ENCODE data around the gene YIF1A. TPM values are rescaled to one million over a fixed set of nuclear protein-coding genes. Genes with fewer than 3 reads are reported as not detected.
A peak's percentile ranks its signal among the peaks of the same experiment; 100 is the strongest.

The YIF1A gene
- total RNA-seq, 1 experiment from 2014 or later, result 245 TPM

GRCh38 chr11:66268952-66269905 is 19.7 kb downstream of the YIF1A start:
- peak; percentile 81 for DNase-seq (ENCODE audit: low read depth in 1 of 2, low spot score in 2 of 2)
- H3K4me3 ChIP-seq, result peak overlapping the region; percentile 69
- peak overlapping the region; percentile 94 for H3K27ac ChIP-seq

GRCh38 chr11:66268244-66268951 is 20.5 kb downstream of the YIF1A start, which contains the start of gene RAB1B:
RAB1B (plus strand) TSS chr11:66268639; CDS start chr11:66268680, 41 bp downstream.
- Histone ChIP-seq H3K4me3 (peak within 1 kb of the TSS; percentile 69), H3K36me3 (peaks cover 76% of the 10 kb centered on the region), H3K9me3 (replicated peaks) (no peaks in the 10 kb centered on the region), H3K27ac (peak within 1 kb of the TSS; percentile 94), H3K27me3 (replicated peaks) (no peaks in the 10 kb centered on the region), H3K4me1 (replicated peaks) (peaks cover 21% of the 10 kb centered on the region)
- peak; percentile 100 for DNase-seq (ENCODE audit: low read depth in 1 of 2, low spot score in 2 of 2)

More at GRCh38 chr11:66268952-66269905, 19.7 kb downstream of the YIF1A start:
- no peaks in the 10 kb centered on the region for H3K27me3 ChIP-seq (replicated peaks)
- peaks cover 76% of the 10 kb centered on the region for H3K36me3 ChIP-seq
- no peaks in the 10 kb centered on the region for H3K9me3 ChIP-seq (replicated peaks)
- peaks cover 21% of the 10 kb centered on the region for H3K4me1 ChIP-seq (replicated peaks)

DNA sequence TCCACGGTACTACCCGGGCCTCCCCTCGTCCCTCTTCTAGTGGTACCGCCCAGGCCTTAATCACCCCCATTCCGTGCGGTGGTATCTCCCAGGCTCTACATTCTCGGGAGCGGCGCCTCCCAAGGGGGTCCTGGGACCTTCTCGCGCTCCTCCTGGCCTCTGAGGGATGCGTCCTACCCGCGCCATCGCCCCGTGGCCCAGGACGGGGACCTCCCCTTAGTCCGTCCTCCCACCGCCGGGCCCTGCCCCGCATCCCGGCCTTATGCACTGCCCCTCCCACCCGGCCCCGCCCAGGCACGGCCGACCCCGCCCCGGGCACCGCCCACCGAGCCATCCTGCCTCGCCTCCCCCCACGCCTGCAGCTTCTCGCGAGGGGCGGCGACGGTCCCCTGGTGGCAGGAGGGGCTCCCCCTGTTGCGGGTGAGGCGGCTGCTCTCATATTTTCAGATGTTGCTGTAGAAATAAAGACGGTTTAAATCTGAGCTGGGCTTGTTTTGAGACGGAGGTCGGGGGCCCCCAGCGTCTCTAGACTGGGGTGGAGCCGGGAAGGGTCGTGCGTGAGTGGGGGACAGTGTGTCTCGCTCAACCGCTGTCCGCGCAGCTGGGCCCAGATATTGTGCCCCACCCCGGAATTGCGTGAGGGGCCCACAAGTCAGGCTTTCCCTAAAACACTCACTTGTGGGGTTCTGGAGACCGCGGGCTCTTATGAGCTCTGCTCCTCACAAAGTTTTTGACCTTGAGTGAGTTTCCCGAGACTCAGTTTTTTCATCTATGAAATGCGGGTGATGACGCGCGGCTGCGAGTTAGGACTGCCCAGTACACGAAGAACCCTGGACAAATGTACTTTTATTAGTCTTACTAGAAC is 21.3 kb downstream of the YIF1A start:
- Histone ChIP-seq H3K27ac (peak overlapping the region; percentile 16), H3K36me3 (peaks cover 76% of the 10 kb centered on the region), H3K4me1 (replicated peaks) (peaks cover 21% of the 10 kb centered on the region), H3K9me3 (replicated peaks) (no peaks in the 10 kb centered on the region), H3K27me3 (replicated peaks) (no peaks in the 10 kb centered on the region), H3K4me3 (peak overlapping the region; percentile 69)
- peak; percentile 94 to 97 for DNase-seq (ENCODE audit: low read depth in 1 of 2, low spot score in 2 of 2)

- H3K4me3 ChIP-seq, result peak overlapping the region; percentile 69
- H3K36me3 ChIP-seq, result peaks cover 76% of the 10 kb centered on the region
- DNase-seq (ENCODE audit: low read depth in 1 of 2, low spot score in 2 of 2), result no peak
- H3K9me3 ChIP-seq (replicated peaks), result no peaks in the 10 kb centered on the region
- no peaks in the 10 kb centered on the region for H3K27me3 ChIP-seq (replicated peaks)
- H3K27ac ChIP-seq, result no peak overlapping the region
- H3K4me1 ChIP-seq (replicated peaks), result peaks cover 21% of the 10 kb centered on the region
These were observed 21.9 kb downstream of the YIF1A start for GRCh38 chr11:66267039-66267378.

DNA sequence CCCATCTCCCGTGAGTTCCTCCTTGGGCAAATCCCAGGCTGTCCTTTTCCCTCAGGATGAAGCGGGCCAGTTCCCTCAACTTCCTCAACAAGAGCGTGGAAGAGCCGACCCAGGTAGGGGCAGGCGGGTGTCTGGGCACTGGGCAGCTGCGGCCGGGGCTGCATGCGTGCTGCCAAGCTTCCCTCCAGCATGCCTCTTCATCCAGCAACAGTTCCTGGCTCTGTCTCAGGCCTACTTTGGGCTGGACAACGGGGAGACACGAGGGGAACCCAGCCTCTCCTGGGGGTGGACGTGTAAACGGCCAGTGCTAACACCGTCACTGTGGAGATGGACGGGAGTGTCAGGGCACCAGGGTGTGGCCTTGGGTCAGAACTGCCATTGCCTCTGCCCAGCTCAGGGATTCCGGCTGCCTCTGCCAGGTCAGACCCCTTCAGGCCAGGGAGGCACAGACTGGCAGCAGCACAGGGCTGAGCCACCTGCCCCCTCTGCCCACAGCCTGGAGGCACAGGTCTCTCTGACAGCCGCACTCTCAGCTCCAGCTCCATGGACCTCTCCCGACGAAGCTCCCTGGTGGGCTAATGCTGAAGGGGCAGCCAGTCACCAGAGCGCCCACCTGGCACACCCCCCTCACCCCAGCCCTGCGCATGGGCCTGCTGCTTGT is 22.4 kb downstream of the YIF1A start:
- H3K27me3 ChIP-seq (replicated peaks), result no peaks in the 10 kb centered on the region
- H3K4me3 ChIP-seq, result no peak overlapping the region
- H3K36me3 ChIP-seq, result peaks cover 76% of the 10 kb centered on the region
- H3K4me1 ChIP-seq (replicated peaks), result peaks cover 21% of the 10 kb centered on the region
- no peak overlapping the region for H3K27ac ChIP-seq
- no peak for DNase-seq (ENCODE audit: low read depth in 1 of 2, low spot score in 2 of 2)
- no peaks in the 10 kb centered on the region for H3K9me3 ChIP-seq (replicated peaks)

GRCh38 chr11:66265531-66266377 is 23.2 kb downstream of the YIF1A start:
- H3K27me3 ChIP-seq (replicated peaks), result no peaks in the 10 kb centered on the region
- DNase-seq (ENCODE audit: low read depth in 1 of 2, low spot score in 2 of 2), result no peak
- H3K4me3 ChIP-seq, result no peak overlapping the region
- H3K9me3 ChIP-seq (replicated peaks), result no peaks in the 10 kb centered on the region
- no peak overlapping the region for H3K27ac ChIP-seq
- H3K36me3 ChIP-seq, result peaks cover 80% of the 10 kb centered on the region
- H3K4me1 ChIP-seq (replicated peaks), result peaks cover 21% of the 10 kb centered on the region

DNA sequence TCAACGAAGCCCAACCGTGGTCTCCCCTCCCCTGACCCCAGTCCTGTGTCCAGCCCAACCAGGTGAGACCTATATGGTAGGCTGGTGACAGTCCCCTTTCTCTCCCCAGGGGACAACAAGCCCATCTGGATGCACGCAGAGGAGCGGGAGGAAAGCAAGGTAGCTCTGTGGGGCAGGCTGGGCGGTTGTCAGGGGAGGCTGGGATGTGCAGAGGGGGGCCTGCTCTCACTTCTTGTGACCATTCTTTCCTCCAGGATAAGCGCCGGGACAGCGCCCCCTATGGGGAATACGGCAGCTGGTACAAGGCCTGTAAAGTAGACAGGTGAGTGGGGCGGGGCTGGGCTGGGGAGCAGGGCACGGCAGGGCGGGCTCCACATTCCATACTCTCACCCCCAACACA is 24.0 kb downstream of the YIF1A start:
- Histone ChIP-seq H3K27ac (no peak overlapping the region), H3K4me3 (no peak overlapping the region)
- DNase-seq (ENCODE audit: low read depth in 1 of 2, low spot score in 2 of 2), result peak in 1 of 2 experiments; percentile 75

DNA sequence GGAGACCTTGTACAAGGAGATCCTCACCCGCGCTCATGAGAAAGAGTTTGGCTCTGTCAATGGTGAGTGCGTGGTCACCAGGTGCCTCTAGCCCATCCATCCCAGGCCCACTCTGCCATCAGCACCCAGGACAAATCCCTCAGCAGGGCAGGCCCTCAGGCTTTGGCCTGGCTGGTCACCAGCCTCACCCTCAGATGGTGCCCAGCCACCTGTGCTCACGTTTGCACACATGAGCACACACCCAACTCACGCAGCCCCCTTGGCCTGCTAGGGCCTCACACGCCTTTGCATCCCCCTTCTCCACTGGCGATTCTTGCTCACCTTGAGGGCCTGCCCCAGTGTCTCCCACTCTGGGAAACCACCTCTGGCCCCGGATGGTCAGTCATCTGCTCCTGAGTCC is 24.6 kb downstream of the YIF1A start:
- DNase-seq (ENCODE audit: low read depth in 1 of 2, low spot score in 2 of 2), result peak in 1 of 2 experiments; percentile 50

More for the DNA sequence above, 24.0 kb downstream of the YIF1A start:
- Histone ChIP-seq H3K9me3 (replicated peaks) (no peaks in the 10 kb centered on the region), H3K36me3 (peaks cover 80% of the 10 kb centered on the region), H3K27me3 (replicated peaks) (no peaks in the 10 kb centered on the region), H3K4me1 (replicated peaks) (peaks cover 21% of the 10 kb centered on the region)

DNA sequence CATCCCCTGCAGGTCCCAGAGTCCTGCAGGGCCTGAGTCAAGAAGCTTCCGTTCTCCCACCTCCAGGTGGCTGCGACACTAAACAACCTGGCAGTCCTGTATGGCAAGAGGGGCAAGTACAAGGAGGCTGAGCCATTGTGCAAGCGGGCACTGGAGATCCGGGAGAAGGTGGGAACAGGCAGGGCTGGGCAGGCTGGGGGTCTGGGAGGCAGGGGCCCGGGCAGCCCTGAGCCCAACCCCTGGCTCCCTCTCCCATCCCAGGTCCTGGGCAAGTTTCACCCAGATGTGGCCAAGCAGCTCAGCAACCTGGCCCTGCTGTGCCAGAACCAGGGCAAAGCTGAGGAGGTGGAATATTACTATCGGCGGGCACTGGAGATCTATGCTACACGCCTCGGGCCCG is 25.2 kb downstream of the YIF1A start:
- Histone ChIP-seq H3K27ac (no peak overlapping the region), H3K9me3 (replicated peaks) (no peaks in the 10 kb centered on the region), H3K27me3 (replicated peaks) (no peaks in the 10 kb centered on the region), H3K36me3 (peaks cover 87% of the 10 kb centered on the region), H3K4me1 (replicated peaks) (peaks cover 16% of the 10 kb centered on the region), H3K4me3 (no peak overlapping the region)
- peak in 1 of 2 experiments; percentile 51 for DNase-seq (ENCODE audit: low read depth in 1 of 2, low spot score in 2 of 2)

More for the DNA sequence above, 24.6 kb downstream of the YIF1A start:
- Histone ChIP-seq H3K4me3 (no peak overlapping the region), H3K27me3 (replicated peaks) (no peaks in the 10 kb centered on the region), H3K36me3 (peaks cover 85% of the 10 kb centered on the region), H3K27ac (no peak overlapping the region), H3K9me3 (replicated peaks) (no peaks in the 10 kb centered on the region), H3K4me1 (replicated peaks) (peaks cover 16% of the 10 kb centered on the region)

- Histone ChIP-seq H3K27me3 (replicated peaks) (no peaks in the 10 kb centered on the region), H3K27ac (no peak overlapping the region), H3K4me3 (no peak overlapping the region), H3K36me3 (peaks cover 89% of the 10 kb centered on the region), H3K9me3 (replicated peaks) (no peaks in the 10 kb centered on the region), H3K4me1 (replicated peaks) (peaks cover 22% of the 10 kb centered on the region)
- DNase-seq (ENCODE audit: low read depth in 1 of 2, low spot score in 2 of 2), result peak in 1 of 2 experiments; percentile 52
These were observed 25.7 kb downstream of the YIF1A start for GRCh38 chr11:66263231-66263630.

- H3K9me3 ChIP-seq (replicated peaks), result 0 out of 2 replicates have a peak, but pooled peaks cover 4% of the 10 kb centered on the region
- H3K36me3 ChIP-seq, result peaks cover 94% of the 10 kb centered on the region
- no peak overlapping the region for H3K27ac ChIP-seq
- no peaks in the 10 kb centered on the region for H3K27me3 ChIP-seq (replicated peaks)
- no peak overlapping the region for H3K4me3 ChIP-seq
- peaks cover 17% of the 10 kb centered on the region for H3K4me1 ChIP-seq (replicated peaks)
- DNase-seq (ENCODE audit: low read depth in 1 of 2, low spot score in 2 of 2), result peak in 1 of 2 experiments; percentile 57
These were observed 26.2 kb downstream of the YIF1A start for GRCh38 chr11:66262696-66263095.

DNA sequence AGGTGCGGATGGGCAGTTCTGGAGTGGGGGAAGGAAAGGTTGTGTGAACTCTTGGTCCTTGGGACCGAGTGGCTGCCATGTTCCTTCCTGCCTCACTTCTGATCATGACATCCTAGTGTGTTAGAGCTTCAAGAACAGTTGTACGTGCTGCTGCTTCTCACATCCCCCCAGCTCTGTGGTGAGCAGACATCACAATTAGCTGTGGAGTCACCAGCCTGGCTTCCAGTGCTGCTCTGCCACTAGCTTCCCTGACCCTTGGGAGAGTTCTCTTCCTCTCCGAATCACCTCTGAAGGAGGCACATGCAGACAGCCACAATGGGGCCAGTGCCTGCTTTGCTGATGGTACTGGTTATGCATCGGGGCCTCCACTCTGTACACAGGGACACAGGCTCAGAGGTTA is 26.8 kb downstream of the YIF1A start:
- H3K36me3 ChIP-seq, result peaks cover 94% of the 10 kb centered on the region
- H3K4me1 ChIP-seq (replicated peaks), result peaks cover 16% of the 10 kb centered on the region
- no peak for DNase-seq (ENCODE audit: low read depth in 1 of 2, low spot score in 2 of 2)
- 0 out of 2 replicates have a peak, but pooled peaks cover 5% of the 10 kb centered on the region for H3K9me3 ChIP-seq (replicated peaks)
- H3K4me3 ChIP-seq, result no peak overlapping the region
- H3K27me3 ChIP-seq (replicated peaks), result no peaks in the 10 kb centered on the region
- no peak overlapping the region for H3K27ac ChIP-seq
